GM18951 (cell line): ENCODE measurements around the gene CCDC85A.

Experiments used
- POLR2A ChIP-seq: IDR thresholded peaks from 4 replicates; pipeline ENCODE4 v1.6.1; 2011; ENCODE audit warnings: mild to moderate bottlenecking; ENCODE audit not compliant: insufficient read length, insufficient read depth; ENCODE audit errors: extremely low read depth
- in situ Hi-C: fragments of 300-500 bp; cut with MboI; formaldehyde crosslinking; loops from one replicate; pipeline ENCODE4 v1.12.0; 2022; ENCODE audit warnings: low sequenced_read_pairs, mixed read lengths, inconsistent platforms; ENCODE audit not compliant: unreplicated experiment

Gene CCDC85A

DNA sequence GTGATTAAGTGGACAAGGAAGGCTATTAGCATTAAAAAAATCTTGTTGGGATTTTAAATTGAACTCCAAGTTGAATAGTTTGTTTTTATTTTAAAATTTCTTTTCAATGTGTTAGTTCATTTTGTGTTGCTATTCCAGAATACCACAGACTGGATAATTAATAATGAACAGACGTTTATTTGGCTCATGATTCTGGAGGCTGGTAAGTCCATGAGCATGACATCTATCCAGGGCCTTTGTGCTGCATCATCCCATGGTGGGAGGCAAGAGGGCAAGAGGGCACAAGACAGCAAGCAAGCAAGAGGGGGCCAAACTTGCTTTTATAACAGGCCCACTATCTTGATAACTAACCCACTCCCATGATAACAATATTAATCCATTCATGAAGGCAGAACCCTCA, 22.5 kb downstream of the CCDC85A start:
- in situ Hi-C loops, result no loop called here
- TF ChIP-seq POLR2A, result no peak

DNA sequence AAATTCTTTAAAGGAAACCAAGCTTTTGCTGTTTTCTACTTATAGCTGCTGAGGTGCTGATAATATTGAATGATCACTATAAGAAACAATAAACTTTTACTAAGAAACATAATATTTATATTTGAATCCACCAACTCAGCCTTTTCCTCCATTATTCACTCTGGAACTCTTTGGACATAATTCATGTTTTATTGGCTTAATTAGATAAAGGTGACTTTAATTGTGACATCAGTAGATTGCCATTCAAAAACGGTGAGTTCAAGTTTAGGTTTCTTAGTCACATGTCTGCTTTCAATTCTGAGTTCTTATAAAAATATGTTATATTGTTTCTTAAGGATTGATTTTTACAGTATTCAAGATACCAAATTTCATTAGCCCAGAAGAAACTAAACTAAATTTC, 24.0 kb downstream of the CCDC85A start:
- in situ Hi-C loops, result no loop called here
- TF ChIP-seq POLR2A, result no peak

DNA sequence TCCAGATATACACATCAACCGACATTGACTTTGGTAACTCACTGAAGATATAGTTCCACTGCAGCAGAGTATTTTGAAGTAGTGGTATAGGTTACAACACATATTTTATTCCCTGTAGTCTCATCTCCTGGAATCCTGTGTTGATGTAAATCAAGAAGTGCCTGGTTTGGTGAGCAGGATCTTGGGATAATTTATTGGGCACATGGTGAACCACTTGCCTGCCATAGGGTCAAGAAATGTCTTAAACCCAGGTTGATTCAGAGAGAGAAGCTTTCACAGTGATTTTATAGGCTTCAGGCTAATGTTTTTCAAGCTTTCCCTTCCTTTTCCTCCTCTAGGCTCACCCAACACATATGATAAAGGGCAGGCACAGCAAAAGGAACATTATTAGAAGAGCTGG, 24.6 kb downstream of the CCDC85A start:
- TF ChIP-seq POLR2A, result no peak
- in situ Hi-C loops, result no loop called here

DNA sequence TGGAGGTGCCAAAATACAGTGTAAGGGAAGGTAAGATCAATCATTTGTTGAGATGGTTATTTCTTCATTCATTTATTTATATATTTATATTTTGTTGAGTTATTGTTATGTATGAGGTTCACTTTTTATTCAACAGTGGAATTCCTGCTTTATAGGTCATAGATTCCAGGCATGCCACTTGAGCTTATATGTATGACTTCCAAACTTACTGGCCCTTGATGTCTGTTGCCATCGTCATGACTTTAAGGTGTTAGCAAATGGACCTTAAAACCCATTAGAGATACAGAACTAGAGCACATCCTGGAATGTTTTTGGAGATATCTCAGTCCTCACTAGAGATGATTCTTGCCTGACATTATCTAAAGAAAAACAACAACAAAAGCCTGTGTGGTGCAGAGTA, 25.9 kb downstream of the CCDC85A start:
- no peak for TF ChIP-seq POLR2A
- in situ Hi-C loops, result no loop called here

DNA sequence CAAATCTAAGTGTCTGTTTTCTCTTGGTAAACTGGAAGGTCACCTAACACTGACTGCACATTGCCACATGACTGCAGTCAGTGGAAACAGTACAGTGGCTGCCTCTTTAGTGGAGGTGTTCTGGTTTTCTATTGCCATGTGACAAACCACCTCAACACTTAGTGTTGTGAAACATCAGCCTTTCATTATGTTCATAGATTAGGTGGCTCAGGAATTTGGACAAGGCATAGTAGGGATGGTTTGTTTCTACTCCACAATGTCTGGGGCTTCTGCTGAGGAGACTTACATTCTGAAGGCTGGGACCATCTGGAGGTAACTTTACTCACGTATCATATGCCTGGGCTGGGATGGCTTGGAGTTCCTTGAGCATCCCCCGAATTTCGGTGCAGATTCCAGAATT, 26.5 kb downstream of the CCDC85A start:
- in situ Hi-C loops, result no loop called here
- no peak for TF ChIP-seq POLR2A

DNA sequence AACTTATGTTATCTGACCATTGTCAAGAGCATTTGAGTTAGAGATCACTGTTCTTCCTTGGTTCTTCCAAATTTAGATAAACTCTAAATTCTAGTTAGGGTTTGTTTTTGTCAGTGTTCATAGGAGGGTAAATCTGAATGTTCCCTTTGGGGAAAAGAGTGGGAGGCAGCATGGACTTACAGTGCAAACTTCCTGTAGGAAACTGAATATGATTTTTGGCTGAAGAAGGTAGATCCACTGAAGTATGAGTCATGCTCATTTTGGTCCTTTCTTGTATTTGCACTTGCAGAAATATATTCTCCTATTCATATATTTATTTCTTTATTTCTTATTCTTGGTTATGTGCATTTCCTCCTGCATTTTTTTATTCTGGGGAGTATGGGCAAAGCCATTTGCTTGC, 27.3 kb downstream of the CCDC85A start:
- in situ Hi-C loops, result no loop called here
- TF ChIP-seq POLR2A, result no peak

DNA sequence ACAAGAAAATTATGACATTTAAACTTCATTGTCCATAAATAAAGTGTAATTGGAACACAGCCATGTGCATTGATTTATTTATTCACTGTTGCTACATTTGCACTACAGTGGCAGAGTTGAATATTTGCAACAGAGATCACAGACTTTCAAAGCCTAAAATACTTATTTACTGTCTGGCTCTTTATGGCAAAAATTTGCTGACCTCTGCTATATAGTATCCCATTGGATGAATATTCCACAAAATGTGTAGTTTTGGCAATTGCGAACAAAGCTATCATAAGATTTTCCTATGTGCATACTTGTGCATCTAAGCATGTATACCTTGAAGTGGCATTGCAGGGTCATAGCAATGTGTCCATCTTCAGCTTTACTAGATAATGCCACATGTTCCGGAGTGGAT, 32.1 kb downstream of the CCDC85A start:
- no peak for TF ChIP-seq POLR2A
- in situ Hi-C loops, result no loop called here

DNA sequence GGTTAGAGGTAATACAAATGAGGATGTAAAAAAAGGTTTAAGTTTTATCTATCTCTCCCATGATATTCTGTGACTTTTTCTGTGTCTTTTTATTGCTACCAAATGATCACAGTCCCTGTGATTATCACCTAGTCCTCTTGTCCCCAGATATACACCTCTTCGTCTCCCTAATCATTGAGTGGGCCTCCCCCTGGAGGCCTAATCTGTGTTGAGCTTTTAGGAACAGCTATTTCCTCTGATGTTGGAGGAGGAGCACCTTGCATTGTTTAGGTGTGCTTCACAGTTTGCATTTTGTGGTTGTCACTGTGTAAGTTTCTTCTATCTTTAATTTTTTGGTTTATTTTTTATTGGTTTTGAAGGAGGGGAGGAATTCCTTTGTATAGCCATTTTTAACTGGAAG, 33.3 kb downstream of the CCDC85A start:
- in situ Hi-C loops, result no loop called here

DNA sequence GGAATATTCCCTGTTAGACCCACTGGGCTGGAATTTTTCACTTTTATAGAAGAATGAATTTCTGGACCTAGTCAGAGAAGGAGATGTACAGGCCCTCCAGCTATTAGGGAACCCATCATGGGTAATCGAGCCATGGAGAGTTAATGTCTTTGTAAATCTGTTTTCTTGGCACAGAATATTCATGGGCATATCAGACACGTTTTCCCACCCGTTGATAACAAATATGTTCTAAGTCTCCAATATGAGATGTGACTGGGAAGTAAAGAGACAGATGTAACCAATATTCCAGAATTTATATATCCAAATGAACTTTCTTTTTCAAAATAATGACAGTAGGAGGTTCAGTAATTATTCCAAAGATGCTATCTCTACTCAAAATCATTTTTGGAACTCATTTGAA, 38.7 kb downstream of the CCDC85A start:
- in situ Hi-C loops, result no loop called here
- no peak for TF ChIP-seq POLR2A

More for the DNA sequence above, 33.3 kb downstream of the CCDC85A start:
- TF ChIP-seq POLR2A, result no peak

DNA sequence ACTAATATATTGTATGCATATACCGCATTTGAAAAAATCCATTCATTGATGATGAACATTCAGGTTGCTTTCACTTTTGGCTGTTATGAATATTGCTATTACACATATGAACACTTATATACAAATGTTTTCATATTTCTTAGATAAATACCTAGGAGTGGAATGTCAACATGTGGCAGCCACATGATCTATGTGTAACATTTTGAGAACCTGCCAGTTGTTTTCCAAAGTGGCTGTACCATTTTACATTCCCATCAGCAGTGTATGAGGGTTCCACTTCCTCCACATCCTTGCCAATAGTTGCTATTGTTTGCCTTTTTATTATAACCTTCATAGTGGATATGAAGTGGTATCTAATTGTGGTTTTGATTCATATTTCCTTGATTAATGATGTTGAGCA, 40.5 kb downstream of the CCDC85A start:
- no peak for TF ChIP-seq POLR2A
- in situ Hi-C loops, result no loop called here

DNA sequence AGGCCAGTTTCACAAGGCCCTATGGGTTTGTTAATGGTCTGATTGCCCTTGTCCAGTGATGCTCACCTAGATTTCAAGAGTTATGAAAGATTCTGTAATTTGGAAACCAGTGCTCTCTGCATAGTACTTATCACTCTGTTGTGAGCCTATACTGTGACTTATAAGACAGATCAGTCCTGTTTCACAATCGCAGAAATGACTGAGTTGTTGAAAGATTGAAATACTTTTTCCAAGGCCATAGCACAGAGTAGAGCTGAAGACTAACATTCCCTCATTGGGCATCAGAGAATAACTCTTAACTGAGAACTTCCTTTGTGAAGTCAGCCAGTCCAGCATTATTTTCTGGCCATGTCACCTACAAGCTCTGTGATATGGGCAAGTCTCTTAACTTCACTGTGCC, 44.0 kb downstream of the CCDC85A start:
- no peak for TF ChIP-seq POLR2A
- in situ Hi-C loops, result no loop called here

DNA sequence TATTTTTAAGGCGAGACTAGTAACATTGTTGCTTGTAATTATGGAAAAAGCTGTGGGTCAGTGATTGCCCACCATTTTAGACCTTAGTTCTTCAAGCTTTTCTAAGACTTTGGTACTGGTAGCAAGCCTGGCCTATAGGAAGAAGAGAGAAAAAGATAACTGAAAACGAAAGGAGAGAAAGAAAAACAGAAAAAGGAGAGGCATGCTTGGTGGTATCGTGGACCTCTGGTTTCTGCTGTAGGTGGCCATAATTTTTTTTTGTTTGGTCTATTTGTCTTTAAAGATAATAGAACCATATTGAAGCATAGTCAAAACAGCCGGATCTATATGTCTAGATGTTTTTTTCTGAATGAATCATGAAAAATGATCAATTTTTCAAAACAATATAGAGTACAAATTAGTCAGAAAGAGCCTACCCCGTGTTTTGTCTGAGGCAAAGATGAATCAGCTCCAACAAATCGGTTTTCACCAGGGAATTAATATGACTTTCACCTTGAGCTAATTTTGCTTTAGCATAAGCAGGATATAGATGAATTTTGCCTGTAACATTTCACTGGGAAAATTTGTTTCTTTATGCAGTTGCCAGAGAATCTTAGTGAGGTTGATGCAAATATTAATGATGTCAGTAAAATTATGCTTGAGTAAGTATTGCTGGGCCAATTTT, 45.7 kb downstream of the CCDC85A start:
- no peak for TF ChIP-seq POLR2A
- in situ Hi-C loops, result no loop called here

DNA sequence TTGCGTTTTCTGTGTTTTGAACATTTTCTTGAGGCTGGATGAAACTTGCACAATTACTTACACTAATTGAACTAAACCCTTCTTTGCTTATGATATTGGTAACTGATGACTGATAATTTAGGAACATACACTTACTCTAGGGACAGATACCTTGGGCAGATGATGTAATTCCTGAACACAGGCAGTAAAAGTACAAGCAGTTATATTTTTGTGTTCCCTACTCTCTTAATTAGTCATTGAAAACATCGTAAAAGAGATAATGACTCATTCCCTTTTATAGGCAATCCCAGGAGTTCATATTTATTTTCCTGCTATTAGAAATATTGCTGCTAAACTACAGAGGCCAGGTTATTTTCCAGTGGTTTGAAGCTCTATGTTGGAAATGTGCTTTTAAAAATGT, 46.4 kb downstream of the CCDC85A start:
- no peak for TF ChIP-seq POLR2A
- in situ Hi-C loops, result no loop called here

DNA sequence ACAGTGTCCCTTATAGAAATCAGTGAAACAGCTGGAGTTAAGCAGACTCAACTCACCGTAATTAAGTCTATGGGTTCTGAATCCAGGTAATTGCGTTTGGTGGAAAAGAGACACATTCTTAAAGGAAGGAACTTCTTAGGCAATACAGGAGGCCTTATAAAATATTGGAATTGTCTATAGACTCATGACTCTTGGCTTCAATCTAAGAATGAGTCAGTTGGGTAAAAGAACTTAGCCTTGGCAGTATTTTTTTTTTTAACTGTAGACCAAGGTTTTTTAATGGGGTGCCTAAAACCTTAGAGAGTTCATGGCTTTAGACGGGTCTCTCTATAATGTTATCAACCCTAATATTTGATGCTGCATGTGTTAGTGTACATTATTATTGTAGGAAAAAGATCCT, 47.6 kb downstream of the CCDC85A start:
- in situ Hi-C loops, result no loop called here

DNA sequence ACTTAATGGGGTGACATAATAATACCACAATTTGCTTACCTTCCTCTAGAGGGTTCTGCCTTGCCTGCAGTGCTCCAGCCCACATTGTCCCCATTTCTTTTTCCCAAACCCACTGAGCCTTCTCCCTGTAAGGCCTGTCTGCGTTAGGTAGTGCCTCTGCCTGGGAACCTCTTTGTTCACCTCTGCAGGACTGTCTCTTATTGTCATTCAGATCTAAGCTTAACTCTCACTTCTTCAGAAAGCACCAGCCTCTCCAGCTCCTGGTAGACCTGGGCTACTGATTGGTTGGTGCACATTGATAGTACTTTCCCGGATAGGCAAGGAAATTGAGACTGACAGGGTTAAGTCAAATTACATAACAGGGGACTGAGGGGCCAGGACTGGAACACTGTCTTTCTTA, 49.1 kb downstream of the CCDC85A start:
- no peak for TF ChIP-seq POLR2A
- in situ Hi-C loops, result no loop called here

More for the DNA sequence above, 47.6 kb downstream of the CCDC85A start:
- no peak for TF ChIP-seq POLR2A
